ENCODE data around the gene RNH1.
A peak's percentile ranks its signal among the peaks of the same experiment; 100 is the strongest.

Gene RNH1

GRCh38 chr11:447923-448731 lies 58.9 kb downstream of the RNH1 start:
- in situ Hi-C loops (cut with HindIII; ENCODE audit: low sequenced_read_pairs): no loop called here
- peak overlapping the region; percentile 63 for H3K4me3 ChIP-seq (ENCODE audit: low read depth, low read length)
- peak; percentile 82 for TF ChIP-seq CTCF (IDR thresholded peaks at IDR 0.05; ENCODE audit: low read depth, low read length)
- peak; percentile 91 for DNase-seq (ENCODE audit: low read depth, low spot score)

- no peak for TF ChIP-seq CTCF (IDR thresholded peaks at IDR 0.05; ENCODE audit: low read depth, low read length)
- DNase-seq (ENCODE audit: low read depth, low spot score): no peak
- in situ Hi-C loops (cut with HindIII; ENCODE audit: low sequenced_read_pairs): no loop called here
- no peak overlapping the region for H3K4me3 ChIP-seq (ENCODE audit: low read depth, low read length)
Measured at GRCh38 chr11:446891-447290, 60.2 kb downstream of the RNH1 start.

GRCh38 chr11:445765-446588 lies 61.1 kb downstream of the RNH1 start:
- no peak for DNase-seq (ENCODE audit: low read depth, low spot score)
- in situ Hi-C loops (cut with HindIII; ENCODE audit: low sequenced_read_pairs): no loop called here
- no peak for TF ChIP-seq CTCF (IDR thresholded peaks at IDR 0.05; ENCODE audit: low read depth, low read length)

More at GRCh38 chr11:445765-446588, 61.1 kb downstream of the RNH1 start:
- H3K4me3 ChIP-seq (ENCODE audit: low read depth, low read length): no peak overlapping the region

All from astrocyte of the spinal cord (primary cell).